ENCODE results near the gene ZNF132.
"Not testable (repeated sequence)": the region's sequence is repeated elsewhere in the genome, so short reads cannot be mapped to it uniquely, and the experiment has no call there.

GRCh38 chr19:58442986-58443385, 3.0 kb upstream of the ZNF132 start:
- TF ChIP-seq CTCF (tag by site-specific recombination; IDR thresholded peaks at IDR 0.05); REST (tag by site-specific recombination; IDR thresholded peaks at IDR 0.05); TSHZ1 (tag by site-specific recombination; IDR thresholded peaks at IDR 0.05; ENCODE audit: borderline replicate concordance); ZBTB21 (tag by site-specific recombination; IDR thresholded peaks at IDR 0.05); ZNF670 (tag by site-specific recombination; IDR thresholded peaks at IDR 0.05; ENCODE audit: low read depth); TCF7L2 (IDR thresholded peaks at IDR 0.05; ENCODE audit: borderline replicate concordance, low read depth, low read length); ZNF639 (tag by site-specific recombination; IDR thresholded peaks at IDR 0.05); ZNF660 (tag by site-specific recombination; IDR thresholded peaks at IDR 0.05); ZBTB20 (tag by site-specific recombination; IDR thresholded peaks at IDR 0.05); ZBTB8A (tag by site-specific recombination; IDR thresholded peaks at IDR 0.05); PATZ1 (tag by site-specific recombination; IDR thresholded peaks at IDR 0.05); ZSCAN30 (tag by site-specific recombination; IDR thresholded peaks at IDR 0.05); ZNF280D (tag by site-specific recombination; IDR thresholded peaks at IDR 0.05): not testable (repeated sequence)
